Pancreas (tissue), 8 donors: Measurements from ENCODE around the gene UNC5CL. TPM values are rescaled to one million over a fixed set of nuclear protein-coding genes. Genes with fewer than 3 reads are reported as not detected.

Source experiments
- polyA plus RNA-seq, 2 donors: library from polyadenylated mRNA; stranded (reverse); fragments of 200-250 nt; gene quantifications; one replicate each; pipeline ENCODE4 v1.2.3, GENCODE V29; 2013
- total RNA-seq, 6 donors: library from RNA; stranded (reverse); fragmentation: NEBNext Ultra II Directional in 4 of 6; extraction: Animal tissue kit (Norgen Biotek cat#: 25700) in 4 of 6; gene quantifications; one replicate each; pipeline versions ENCODE4 v1.2.1 to v1.2.4, GENCODE V29; 2021 to 2023
- donor health status: healthy with polysubstance abuse.
- donor health status: DM: no; HTN: no; CAD: no; lungs with moderate emphysema.
- donor health status: DM: no; HTN: no; CAD: no.
- donor health status: Bipolar disorder and iron deficiency.
- donor health status: DM: yes; HTN: yes; CAD: no.
- donor health status: DM: no; HTN: no; CAD: no.
- donor health status: DM: no; HTN: no; CAD: no.
- donor health status: DM: yes; HTN: yes; CAD: no.

Gene UNC5CL
- total and polyA plus RNA-seq, 8 donors = 7.2 to 40.6 (median 23.2) TPM

Other genes starting within 250 kb of the UNC5CL start
- gene TSPO2, start 3.2 kb upstream of the UNC5CL start, total RNA-seq = under 1 TPM in 1 of 6 donors, not detected in 5; 0.28 TPM
- gene TSPO2, start 3.2 kb upstream of the UNC5CL start, polyA plus RNA-seq = under 1 TPM; 0.12 to 0.42 TPM
- gene APOBEC2, start 14.0 kb upstream of the UNC5CL start, total RNA-seq = 10 to 100 TPM in 1 of 6 donors, 1 to 10 TPM in 5; 2.7 to 13.2 (median 8.6) TPM
- gene APOBEC2, start 14.0 kb upstream of the UNC5CL start, polyA plus RNA-seq = 10 to 100 TPM in 1 of 2 donors, 1 to 10 TPM in 1; 6.6 to 29.6 TPM
- gene OARD1, start 33.1 kb upstream of the UNC5CL start, total RNA-seq = 10 to 100 TPM; 16.0 to 26.9 (median 20.6) TPM
- gene OARD1, start 33.1 kb upstream of the UNC5CL start, polyA plus RNA-seq = 10 to 100 TPM; 21.1 to 30.9 TPM
- 10 to 100 TPM in 2 of 6 donors, 1 to 10 TPM in 4; 5.9 to 14.1 (median 7.8) TPM for gene NFYA, start 33.8 kb upstream of the UNC5CL start, total RNA-seq
- gene NFYA, start 33.8 kb upstream of the UNC5CL start, polyA plus RNA-seq = 10 to 100 TPM in 1 of 2 donors, 1 to 10 TPM in 1; 5.4 to 10.6 TPM
- gene TREML1, start 115.1 kb upstream of the UNC5CL start, total RNA-seq = under 1 TPM in 2 of 6 donors, not detected in 4; 0.28 to 0.84 TPM
- under 1 TPM; 0.19 to 0.28 TPM for gene TREML1, start 115.1 kb upstream of the UNC5CL start, polyA plus RNA-seq
- 10 to 100 TPM in 1 of 6 donors, 1 to 10 TPM in 3, under 1 TPM in 2; 0.59 to 27.1 (median 2.1) TPM for gene TREM2, start 123.9 kb upstream of the UNC5CL start, total RNA-seq
- 1 to 10 TPM; 1.5 to 2.1 TPM for gene TREM2, start 123.9 kb upstream of the UNC5CL start, polyA plus RNA-seq
- gene TREML2, start 161.9 kb upstream of the UNC5CL start, total RNA-seq = under 1 TPM in 2 of 6 donors, not detected in 4; 0.09 to 0.12 TPM
- not detected for gene TREML2, start 161.9 kb upstream of the UNC5CL start, polyA plus RNA-seq
- not detected for gene TREML4, start 189.1 kb upstream of the UNC5CL start, total RNA-seq
- gene TREML4, start 189.1 kb upstream of the UNC5CL start, polyA plus RNA-seq = not detected
- gene TREM1, start 247.5 kb upstream of the UNC5CL start, total RNA-seq = 1 to 10 TPM in 2 of 6 donors, under 1 TPM in 3, not detected in 1; 0.12 to 2.8 (median 0.72) TPM
- under 1 TPM; 0.08 to 0.16 TPM for gene TREM1, start 247.5 kb upstream of the UNC5CL start, polyA plus RNA-seq